SK-N-SH (cell line): ENCODE data around the gene SNRPA1. TPM values are rescaled to one million over a fixed set of nuclear protein-coding genes. Genes with fewer than 3 reads are reported as not detected.

Experiments
- CTCF ChIA-PET: fragments of 300-600, 350-600 bp; formaldehyde crosslinking; extraction: SDS; loops from one replicate; lab custom pipeline; 2021; lab: Yijun Ruan, JAX
- POLR2A ChIA-PET: fragments of 350-600 bp; sonication (Branson Sonifier 250); formaldehyde crosslinking; extraction: SDS; loops from one replicate; lab custom pipeline; 2020; ENCODE audit warnings: antibody characterized with exemption, inconsistent platforms; lab: Yijun Ruan, JAX
- DNase-seq: peaks from one replicate; pipeline ENCODE4 v3.0.0; 2012
- H2AFZ ChIP-seq: fragments of 200-600 bp; sonication (generic); 2 replicates; pipeline ENCODE4 v1.8.1; 2016; ENCODE audit warnings: antibody characterized with exemption, mild to moderate bottlenecking, low read depth
- H3F3A ChIP-seq: fragments of 200-600 bp; sonication (generic); replicated peaks from 2 replicates; pipeline ENCODE3; 2016; ENCODE audit warnings: antibody characterized with exemption, mild to moderate bottlenecking; ENCODE audit not compliant: insufficient read depth
- H3K27ac ChIP-seq, 2 experiments: fragments of 200-500 bp in 1 of 2; fragments of 200-600 bp in 1 of 2; sonication (Bioruptor generic) in 1 of 2; sonication (generic), shearing (Covaris generic) in 1 of 2; 2 replicates each; pipeline versions ENCODE4 v1.5.1 to v1.6.1; 2014 to 2016; ENCODE audit warnings: low read depth in 2 of 2, inconsistent platforms in 1 of 2, low read length in 1 of 2, mild to moderate bottlenecking in 1 of 2, mixed read lengths in 1 of 2
- H3K27me3 ChIP-seq: fragments of 200-600 bp; sonication (generic), shearing (Covaris generic); 2 replicates; pipeline ENCODE4 v1.6.1; 2016; ENCODE audit warnings: mixed run types; ENCODE audit not compliant: insufficient read depth
- H3K36me3 ChIP-seq, 2 experiments: fragments of 200-500 bp in 1 of 2; fragments of 200-600 bp in 1 of 2; sonication (Bioruptor generic) in 1 of 2; sonication (generic) in 1 of 2; replicated peaks in 1 of 2; 2 replicates each; pipeline versions ENCODE3 to v1.5.1; 2014 to 2016; ENCODE audit warnings: low read length in 1 of 2, mild to moderate bottlenecking in 1 of 2; ENCODE audit not compliant: insufficient read depth in 2 of 2, control insufficient read depth in 1 of 2
- H3K4me1 ChIP-seq, 2 experiments: fragments of 200-500 bp in 1 of 2; fragments of 200-600 bp in 1 of 2; sonication (Bioruptor generic) in 1 of 2; sonication (generic), shearing (Covaris generic) in 1 of 2; 2 replicates each; pipeline versions ENCODE4 v1.5.1 to v1.6.1; 2014 to 2016; ENCODE audit warnings: low read depth in 1 of 2, low read length in 1 of 2, mixed run types in 1 of 2; ENCODE audit not compliant: insufficient read depth in 2 of 2, control insufficient read depth in 1 of 2
- H3K4me2 ChIP-seq: fragments of 200-600 bp; sonication (generic), shearing (Covaris generic); 2 replicates; pipeline ENCODE4 v1.6.1; 2017; ENCODE audit warnings: mixed run types
- H3K4me3 ChIP-seq, 2 experiments: fragments of 200-500 bp in 1 of 2; fragments of 200-600 bp in 1 of 2; sonication (Bioruptor generic) in 1 of 2; sonication (generic), shearing (Covaris generic) in 1 of 2; 2 replicates each; pipeline versions ENCODE4 v1.5.1 to v1.8.1; 2014 to 2016; ENCODE audit warnings: low read depth in 2 of 2, inconsistent platforms in 1 of 2, low read length in 1 of 2, mild to moderate bottlenecking in 1 of 2, mixed read lengths in 1 of 2, moderate library complexity in 1 of 2
- H3K79me2 ChIP-seq: fragments of 200-600 bp; sonication (generic); 2 replicates; pipeline ENCODE4 v1.8.1; 2017; ENCODE audit warnings: mild to moderate bottlenecking; ENCODE audit not compliant: insufficient read depth
- H3K9ac ChIP-seq: fragments of 200-600 bp; sonication (generic); 2 replicates; pipeline ENCODE4 v1.6.1; 2017; ENCODE audit warnings: mixed run types
- H3K9me2 ChIP-seq: fragments of 200-600 bp; sonication (generic); 2 replicates; pipeline ENCODE4 v1.6.1; 2017; ENCODE audit warnings: mixed run types
- H3K9me3 ChIP-seq: fragments of 200-600 bp; sonication (generic); 2 replicates; pipeline ENCODE4 v1.6.1; 2017; ENCODE audit warnings: mixed run types, mild to moderate bottlenecking, moderate library complexity
- H4K20me1 ChIP-seq: fragments of 200-600 bp; sonication (generic); 2 replicates; pipeline ENCODE4 v1.6.1; 2017; ENCODE audit warnings: mild to moderate bottlenecking, mixed run types; ENCODE audit not compliant: insufficient read depth
- CHD2 ChIP-seq: fragments of 150-350 bp; IDR thresholded peaks from 2 replicates; pipeline ENCODE4 v1.6.1; 2018; ENCODE audit warnings: low read length; ENCODE audit not compliant: partially characterized antibody
- CTCF ChIP-seq: fragments of 200-600 bp; sonication (generic); IDR thresholded peaks from 2 replicates; pipeline ENCODE4 v1.6.1; 2017; ENCODE audit warnings: antibody characterized with exemption, mild to moderate bottlenecking, moderate library complexity
- ELF1 ChIP-seq: IDR thresholded peaks from 2 replicates; pipeline ENCODE4 v1.4.0; 2012
- EP300 ChIP-seq, 2 experiments: IDR thresholded peaks; 2 replicates each; pipeline versions ENCODE4 v1.4.0 to v1.6.1; 2012; ENCODE audit warnings: borderline replicate concordance in 1 of 2, low read depth in 1 of 2, low read length in 1 of 2
- EZH2phosphoT487 ChIP-seq: fragments of 200-600 bp; sonication (generic); IDR thresholded peaks from 2 replicates; pipeline ENCODE4 v1.6.1; 2017; ENCODE audit warnings: low read depth, mixed run types, mild to moderate bottlenecking, antibody characterized with exemption, moderate library complexity, borderline replicate concordance
- FOSL2 ChIP-seq: IDR thresholded peaks from 2 replicates; pipeline ENCODE4 v1.4.0; 2012; ENCODE audit warnings: low read depth, mild to moderate bottlenecking, moderate library complexity, borderline replicate concordance
- FOXJ3 ChIP-seq: sonication (generic); formaldehyde crosslinking; IDR thresholded peaks from 2 replicates; pipeline ENCODE4 v1.5.1; 2020; ENCODE audit warnings: mild to moderate bottlenecking, missing genetic modification reagents
- FOXM1 ChIP-seq: IDR thresholded peaks from 2 replicates; pipeline ENCODE4 v1.4.0; 2012; ENCODE audit warnings: low read depth, mild to moderate bottlenecking
- JUND ChIP-seq: IDR thresholded peaks from 2 replicates; pipeline ENCODE4 v1.4.0; 2012
- MEF2A ChIP-seq: IDR thresholded peaks from 2 replicates; pipeline ENCODE4 v1.4.0; 2012; ENCODE audit warnings: low read depth, borderline replicate concordance
- MXI1 ChIP-seq: IDR thresholded peaks from 2 replicates; pipeline ENCODE4 v1.6.1; 2012; ENCODE audit warnings: mild to moderate bottlenecking, low read depth, low read length, improper control_type of control experiment
- NRF1 ChIP-seq: IDR thresholded peaks from 2 replicates; pipeline ENCODE4 v1.6.1; 2012; ENCODE audit warnings: low read depth, mild to moderate bottlenecking, low read length
- POLR2AphosphoS5 ChIP-seq: IDR thresholded peaks from 2 replicates; pipeline ENCODE4 v1.6.1; 2012; ENCODE audit warnings: low read depth, low read length
- RAD21 ChIP-seq: IDR thresholded peaks from 2 replicates; pipeline ENCODE4 v1.6.1; 2012; ENCODE audit warnings: mild to moderate bottlenecking, low read length
- RCOR1 ChIP-seq: fragments of 150-350 bp; IDR thresholded peaks from 2 replicates; pipeline ENCODE4 v1.6.1; 2017; ENCODE audit warnings: antibody characterized with exemption, low read length
- TAF1 ChIP-seq: IDR thresholded peaks from 2 replicates; pipeline ENCODE4 v1.6.1; 2012; ENCODE audit warnings: low read depth, mild to moderate bottlenecking, low read length, moderate library complexity, borderline replicate concordance
- TCF12 ChIP-seq: IDR thresholded peaks from 2 replicates; pipeline ENCODE4 v1.4.0; 2012
- TEAD4 ChIP-seq: IDR thresholded peaks from 2 replicates; pipeline ENCODE4 v1.4.0; 2012; ENCODE audit warnings: mild to moderate bottlenecking, borderline replicate concordance; ENCODE audit not compliant: insufficient read depth
- WGBS: methylation state at CpG from one replicate; pipeline ENCODE4 v1.1.6; 2017; ENCODE audit warnings: low lambda C conversion rate; 5-methylcytosine and 5-hydroxymethylcytosine counted together
- polyA plus RNA-seq, 3 experiments: library from polyadenylated mRNA; depleted of rRNA; stranded (reverse); fragments of >200 nt; gene quantifications; 2 replicates each; pipeline ENCODE4 v1.2.3, GENCODE V29; 2012
- TF ChIP-seq, protein P1 (sequence below): IDR thresholded peaks from 2 replicates; pipeline ENCODE4 v1.4.0; 2012; ENCODE audit warnings: low read depth, borderline replicate concordance
- TF ChIP-seq, protein P2 (sequence below): IDR thresholded peaks from 2 replicates; pipeline ENCODE4 v1.4.0; 2012; ENCODE audit warnings: low read depth
- TF ChIP-seq, protein P3 (sequence below): IDR thresholded peaks from 2 replicates; pipeline ENCODE4 v1.6.1; 2012; ENCODE audit warnings: mild to moderate bottlenecking, low read depth, low read length, moderate library complexity
- TF ChIP-seq, protein P4 (sequence below): IDR thresholded peaks from 2 replicates; pipeline ENCODE4; 2012
- TF ChIP-seq, protein P5 (sequence below): fragments of 150-350 bp; IDR thresholded peaks from 2 replicates; pipeline ENCODE4 v1.6.1; 2017; ENCODE audit warnings: antibody characterized with exemption, low read length, low read depth, borderline replicate concordance

Gene SNRPA1
- polyA plus RNA-seq, 1 of the 3 experiments (the other 2 are of a cell fraction): 62.3 TPM

DNA sequence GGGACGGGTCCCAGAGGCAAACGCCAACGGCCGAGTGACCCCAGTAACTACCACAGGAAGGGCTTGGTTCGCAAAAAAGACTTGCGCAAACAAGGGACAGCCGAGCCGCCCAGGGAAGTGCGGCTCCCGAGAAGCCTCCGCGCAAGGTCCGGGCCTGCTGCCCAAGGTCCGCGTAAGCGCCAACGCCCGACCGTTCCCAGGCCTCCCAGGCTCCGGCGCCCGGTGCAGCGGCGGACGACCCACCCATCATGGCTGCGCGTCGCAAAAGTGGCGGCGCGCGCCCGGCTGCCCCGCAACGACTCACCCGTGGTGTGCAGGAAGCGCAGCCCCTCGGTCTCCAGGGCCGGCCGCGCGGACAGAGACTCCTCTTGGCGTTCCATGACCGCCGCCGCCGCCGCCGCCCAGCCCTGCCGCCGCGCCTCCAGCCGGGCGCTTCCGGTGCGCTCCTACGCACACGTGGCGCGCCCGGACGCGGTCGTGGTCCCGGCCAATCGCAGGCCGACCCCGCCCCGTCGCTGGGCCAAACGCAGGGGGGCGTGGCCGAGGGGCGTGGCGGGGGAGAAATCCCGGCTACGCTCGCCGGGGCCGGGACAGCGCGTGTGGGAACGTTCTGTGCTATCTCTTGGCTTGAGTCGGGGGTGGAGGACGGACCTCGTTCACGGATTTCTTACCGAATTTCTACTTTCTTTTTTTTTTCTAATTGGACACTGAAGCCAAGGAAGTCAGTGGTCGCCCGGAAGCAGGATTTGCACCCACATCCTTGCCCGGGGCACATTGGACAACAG lies 17.8 kb downstream of the SNRPA1 start, which contains the start of gene SELENOS:
Gene SELENOS (minus strand): TSS at position 448 of the 785 bp plus-strand sequence. CDS start 68 bp downstream, at position 380.
- no peaks in the 10 kb centered on the region for H3K9me2 ChIP-seq
- H3K9me3 ChIP-seq: no peaks in the 10 kb centered on the region
- H4K20me1 ChIP-seq: peaks cover 13% of the 10 kb centered on the region
- H3K27ac ChIP-seq: peak within 1 kb of the TSS; percentile 75 to 86
- peaks cover 31% of the 10 kb centered on the region for H3K79me2 ChIP-seq
- H3K27me3 ChIP-seq: no peaks in the 10 kb centered on the region
- DNase-seq: peak; percentile 97
- peaks cover 48 to 59% of the 10 kb centered on the region in 2 experiments for H3K36me3 ChIP-seq
- peaks cover 3 to 32% of the 10 kb centered on the region in 2 experiments; a peak in 2 of 4 replicates for H3K4me1 ChIP-seq
- H2AFZ ChIP-seq: peak within 1 kb of the TSS; percentile 88; the same call in 1 of the 2 replicates
- H3K4me3 ChIP-seq: peak within 1 kb of the TSS; percentile 91 to 97
- ChIA-PET CTCF (interaction anchor here (0.6 to 2.1 kb wide), 7 partner anchors 12 to 271 kb away, joined by 3 to 13 read pairs (median 4); partner anchors contain the start of gene SNRPA1), POLR2A (no interaction called here)
- H3F3A ChIP-seq: peaks cover 19% of the 10 kb centered on the region
- WGBS: under 1% methylated on average over 24 of the region's 91 CpGs
- H3K4me2 ChIP-seq: peak within 1 kb of the TSS; percentile 79
- H3K9ac ChIP-seq: peak within 1 kb of the TSS; percentile 89
- no peak; the same call in 1 of the 2 replicates for TF ChIP-seq ELF1
- TF ChIP-seq, protein P1, sequence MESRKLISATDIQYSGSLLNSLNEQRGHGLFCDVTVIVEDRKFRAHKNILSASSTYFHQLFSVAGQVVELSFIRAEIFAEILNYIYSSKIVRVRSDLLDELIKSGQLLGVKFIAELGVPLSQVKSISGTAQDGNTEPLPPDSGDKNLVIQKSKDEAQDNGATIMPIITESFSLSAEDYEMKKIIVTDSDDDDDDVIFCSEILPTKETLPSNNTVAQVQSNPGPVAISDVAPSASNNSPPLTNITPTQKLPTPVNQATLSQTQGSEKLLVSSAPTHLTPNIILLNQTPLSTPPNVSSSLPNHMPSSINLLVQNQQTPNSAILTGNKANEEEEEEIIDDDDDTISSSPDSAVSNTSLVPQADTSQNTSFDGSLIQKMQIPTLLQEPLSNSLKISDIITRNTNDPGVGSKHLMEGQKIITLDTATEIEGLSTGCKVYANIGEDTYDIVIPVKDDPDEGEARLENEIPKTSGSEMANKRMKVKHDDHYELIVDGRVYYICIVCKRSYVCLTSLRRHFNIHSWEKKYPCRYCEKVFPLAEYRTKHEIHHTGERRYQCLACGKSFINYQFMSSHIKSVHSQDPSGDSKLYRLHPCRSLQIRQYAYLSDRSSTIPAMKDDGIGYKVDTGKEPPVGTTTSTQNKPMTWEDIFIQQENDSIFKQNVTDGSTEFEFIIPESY: no peak
- no peak for TF ChIP-seq TCF12
- no peak for TF ChIP-seq JUND
- peak; percentile 28 for TF ChIP-seq CHD2
- TF ChIP-seq, protein P2, sequence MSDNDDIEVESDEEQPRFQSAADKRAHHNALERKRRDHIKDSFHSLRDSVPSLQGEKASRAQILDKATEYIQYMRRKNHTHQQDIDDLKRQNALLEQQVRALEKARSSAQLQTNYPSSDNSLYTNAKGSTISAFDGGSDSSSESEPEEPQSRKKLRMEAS: no peak
- no peak for TF ChIP-seq RCOR1
- TF ChIP-seq MXI1: peak; percentile 95
- no peak for TF ChIP-seq EZH2phosphoT487
- TF ChIP-seq, protein P3, sequence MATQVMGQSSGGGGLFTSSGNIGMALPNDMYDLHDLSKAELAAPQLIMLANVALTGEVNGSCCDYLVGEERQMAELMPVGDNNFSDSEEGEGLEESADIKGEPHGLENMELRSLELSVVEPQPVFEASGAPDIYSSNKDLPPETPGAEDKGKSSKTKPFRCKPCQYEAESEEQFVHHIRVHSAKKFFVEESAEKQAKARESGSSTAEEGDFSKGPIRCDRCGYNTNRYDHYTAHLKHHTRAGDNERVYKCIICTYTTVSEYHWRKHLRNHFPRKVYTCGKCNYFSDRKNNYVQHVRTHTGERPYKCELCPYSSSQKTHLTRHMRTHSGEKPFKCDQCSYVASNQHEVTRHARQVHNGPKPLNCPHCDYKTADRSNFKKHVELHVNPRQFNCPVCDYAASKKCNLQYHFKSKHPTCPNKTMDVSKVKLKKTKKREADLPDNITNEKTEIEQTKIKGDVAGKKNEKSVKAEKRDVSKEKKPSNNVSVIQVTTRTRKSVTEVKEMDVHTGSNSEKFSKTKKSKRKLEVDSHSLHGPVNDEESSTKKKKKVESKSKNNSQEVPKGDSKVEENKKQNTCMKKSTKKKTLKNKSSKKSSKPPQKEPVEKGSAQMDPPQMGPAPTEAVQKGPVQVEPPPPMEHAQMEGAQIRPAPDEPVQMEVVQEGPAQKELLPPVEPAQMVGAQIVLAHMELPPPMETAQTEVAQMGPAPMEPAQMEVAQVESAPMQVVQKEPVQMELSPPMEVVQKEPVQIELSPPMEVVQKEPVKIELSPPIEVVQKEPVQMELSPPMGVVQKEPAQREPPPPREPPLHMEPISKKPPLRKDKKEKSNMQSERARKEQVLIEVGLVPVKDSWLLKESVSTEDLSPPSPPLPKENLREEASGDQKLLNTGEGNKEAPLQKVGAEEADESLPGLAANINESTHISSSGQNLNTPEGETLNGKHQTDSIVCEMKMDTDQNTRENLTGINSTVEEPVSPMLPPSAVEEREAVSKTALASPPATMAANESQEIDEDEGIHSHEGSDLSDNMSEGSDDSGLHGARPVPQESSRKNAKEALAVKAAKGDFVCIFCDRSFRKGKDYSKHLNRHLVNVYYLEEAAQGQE: no peak
- no peak for TF ChIP-seq RAD21
- TF ChIP-seq TEAD4: no peak
- peak; percentile 49 for TF ChIP-seq POLR2AphosphoS5
- 0 out of 2 replicates have a peak, but pooled peaks have one; percentile 7 for TF ChIP-seq NRF1
- TF ChIP-seq, protein P4, sequence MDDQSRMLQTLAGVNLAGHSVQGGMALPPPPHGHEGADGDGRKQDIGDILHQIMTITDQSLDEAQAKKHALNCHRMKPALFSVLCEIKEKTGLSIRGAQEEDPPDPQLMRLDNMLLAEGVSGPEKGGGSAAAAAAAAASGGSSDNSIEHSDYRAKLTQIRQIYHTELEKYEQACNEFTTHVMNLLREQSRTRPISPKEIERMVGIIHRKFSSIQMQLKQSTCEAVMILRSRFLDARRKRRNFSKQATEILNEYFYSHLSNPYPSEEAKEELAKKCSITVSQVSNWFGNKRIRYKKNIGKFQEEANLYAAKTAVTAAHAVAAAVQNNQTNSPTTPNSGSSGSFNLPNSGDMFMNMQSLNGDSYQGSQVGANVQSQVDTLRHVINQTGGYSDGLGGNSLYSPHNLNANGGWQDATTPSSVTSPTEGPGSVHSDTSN: no peak
- no peak for TF ChIP-seq MEF2A
- no peak for TF ChIP-seq FOXJ3
- TF ChIP-seq, protein P5, sequence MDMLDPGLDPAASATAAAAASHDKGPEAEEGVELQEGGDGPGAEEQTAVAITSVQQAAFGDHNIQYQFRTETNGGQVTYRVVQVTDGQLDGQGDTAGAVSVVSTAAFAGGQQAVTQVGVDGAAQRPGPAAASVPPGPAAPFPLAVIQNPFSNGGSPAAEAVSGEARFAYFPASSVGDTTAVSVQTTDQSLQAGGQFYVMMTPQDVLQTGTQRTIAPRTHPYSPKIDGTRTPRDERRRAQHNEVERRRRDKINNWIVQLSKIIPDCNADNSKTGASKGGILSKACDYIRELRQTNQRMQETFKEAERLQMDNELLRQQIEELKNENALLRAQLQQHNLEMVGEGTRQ: peak; percentile 33; the same call in 1 of the 2 replicates
- TF ChIP-seq EP300 (IDR thresholded peaks at IDR 0.05; ENCODE audit: borderline replicate concordance in 1 of 2, low read depth in 1 of 2, low read length in 1 of 2): peak in 1 of 2 experiments; percentile 43; a peak in 1 of 4 replicates
- no peak for TF ChIP-seq FOXM1
- peak; percentile 20; the same call in 1 of the 2 replicates for TF ChIP-seq TAF1
- TF ChIP-seq FOSL2: no peak
- TF ChIP-seq CTCF: no peak
